GM18909 (cell line): ENCODE data around the gene PMCH.
"Not testable (repeated sequence)": the region's sequence is repeated elsewhere in the genome, so short reads cannot be mapped to it uniquely, and the experiment has no call there.

Source experiments
- ATAC-seq: cut with Tn5 transposase; IDR thresholded peaks from one replicate; pipeline ENCODE4 v1.9.1; 2021; ENCODE audit warnings: mild to moderate bottlenecking; ENCODE audit not compliant: unreplicated experiment, poor library complexity

PMCH gene

GRCh38 chr12:102197789-102198188 is at the start of gene PMCH:
Gene PMCH (minus strand): TSS chr12:102197833. CDS start chr12:102197770, 63 bp downstream.
- ATAC-seq = no peak

GRCh38 chr12:102240859-102241258 is 43.2 kb upstream of the PMCH start:
- not testable (repeated sequence) for ATAC-seq

GRCh38 chr12:102234599-102234998 is 37.0 kb upstream of the PMCH start:
- no peak for ATAC-seq

- ATAC-seq = no peak
These were observed 34.8 kb upstream of the PMCH start for GRCh38 chr12:102232446-102232845.

- ATAC-seq = no peak
These were observed 34.4 kb upstream of the PMCH start for GRCh38 chr12:102232036-102232435.

GRCh38 chr12:102227954-102228353 is 30.3 kb upstream of the PMCH start:
- ATAC-seq = no peak

GRCh38 chr12:102220736-102221135 is 23.1 kb upstream of the PMCH start:
- ATAC-seq = no peak

GRCh38 chr12:102215992-102216691 is 18.5 kb upstream of the PMCH start:
- no peak for ATAC-seq

- no peak for ATAC-seq
These were observed 6.4 kb upstream of the PMCH start for GRCh38 chr12:102204025-102204424.

- ATAC-seq = no peak
These were observed 4.9 kb upstream of the PMCH start for GRCh38 chr12:102202556-102202955.

- no peak for ATAC-seq
These were observed 3.9 kb upstream of the PMCH start for GRCh38 chr12:102201436-102202061.

- ATAC-seq = no peak
These were observed 1.8 kb downstream of the PMCH start for GRCh38 chr12:102195826-102196225.

GRCh38 chr12:102182635-102183034 is 15.0 kb downstream of the PMCH start:
- no peak for ATAC-seq

- no peak for ATAC-seq
These were observed 22.9 kb downstream of the PMCH start for GRCh38 chr12:102174761-102175160.

- ATAC-seq = no peak
These were observed 23.5 kb downstream of the PMCH start for GRCh38 chr12:102174117-102174516.

- ATAC-seq = no peak
These were observed 25.2 kb downstream of the PMCH start for GRCh38 chr12:102172436-102172835.

- ATAC-seq = no peak
These were observed 25.7 kb downstream of the PMCH start for GRCh38 chr12:102171951-102172350.

GRCh38 chr12:102169922-102170621 is 27.6 kb downstream of the PMCH start:
- peak; percentile 56 for ATAC-seq

- peak; percentile 70 for ATAC-seq
These were observed 29.6 kb downstream of the PMCH start for GRCh38 chr12:102167821-102168604.

- ATAC-seq = no peak
These were observed 34.2 kb downstream of the PMCH start for GRCh38 chr12:102163383-102163782.

GRCh38 chr12:102155206-102155605 is 42.4 kb downstream of the PMCH start:
- ATAC-seq = not testable (repeated sequence)
